PC-3 (cell line): ENCODE measurements around the gene TREX2. TPM values are rescaled to one million over a fixed set of nuclear protein-coding genes. Genes with fewer than 3 reads are reported as not detected.

ENCODE experiments used
- ATAC-seq: fragments of 200-7000 bp; cut with Tn5 transposase; 2 replicates; pipeline ENCODE4 v1.9.1; 2020; ENCODE audit warnings: mild to moderate bottlenecking, moderate library complexity
- BruUV-seq: library from RNA; stranded (reverse); fragments of 400-500 nt; replicated peaks from 2 replicates; lab custom pipeline; 2021; lab: Mats Ljungman, UMichigan
- CTCF ChIA-PET: fragments of 300-600 bp; sonication (Branson Sonifier 250); formaldehyde crosslinking; loops from one replicate; lab custom pipeline; 2022; ENCODE audit warnings: antibody characterized with exemption; lab: Charles Lee
- POLR2A ChIA-PET: fragments of 300-600 bp; sonication (Branson Sonifier 250); formaldehyde crosslinking; loops from one replicate; lab custom pipeline; 2022; ENCODE audit warnings: antibody characterized with exemption; ENCODE audit not compliant: unreplicated experiment; lab: Charles Lee
- DNase-seq: peaks from one replicate; pipeline ENCODE4 v3.0.0-alpha.2; 2015
- H2AFZ ChIP-seq: fragments of 300-600 bp; sonication (generic); 2 replicates; pipeline ENCODE4 v1.6.0; 2016; ENCODE audit warnings: antibody characterized with exemption, low read length
- H3F3A ChIP-seq: fragments of 300-600 bp; sonication (generic); one replicate; pipeline ENCODE4 v1.6.0; 2017; ENCODE audit warnings: antibody characterized with exemption, low read length, control low read depth, mild to moderate bottlenecking; ENCODE audit not compliant: unreplicated experiment
- H3K27ac ChIP-seq: fragments of 300-600 bp; sonication (generic); 2 replicates; pipeline ENCODE4 v1.5.1; 2016; ENCODE audit warnings: mild to moderate bottlenecking, low read length
- H3K27me3 ChIP-seq: fragments of 300-600 bp; sonication (generic); 2 replicates; pipeline ENCODE4 v1.6.1; 2016; ENCODE audit warnings: low read length, mixed read lengths
- H3K36me3 ChIP-seq: fragments of 300-600 bp; sonication (generic); 2 replicates; pipeline ENCODE4 v1.6.1; 2016; ENCODE audit warnings: low read depth, mixed run types, low read length, mixed read lengths
- H3K4me1 ChIP-seq: fragments of 300-600 bp; sonication (generic); 2 replicates; pipeline ENCODE4 v1.5.1; 2016; ENCODE audit warnings: low read length; ENCODE audit not compliant: insufficient read depth
- H3K4me2 ChIP-seq: fragments of 300-600 bp; sonication (generic); 2 replicates; pipeline ENCODE4 v1.6.0; 2016; ENCODE audit warnings: low read length
- H3K4me3 ChIP-seq: fragments of 300-600 bp; sonication (generic); 2 replicates; pipeline ENCODE4 v1.5.1; 2016; ENCODE audit warnings: mild to moderate bottlenecking, low read length, mixed read lengths
- H3K79me2 ChIP-seq: fragments of 300-600 bp; sonication (generic); 2 replicates; pipeline ENCODE4 v1.6.1; 2017; ENCODE audit warnings: low read length, mixed read lengths
- H3K9ac ChIP-seq: fragments of 300-600 bp; sonication (generic); 2 replicates; pipeline ENCODE4 v1.6.0; 2016; ENCODE audit warnings: mild to moderate bottlenecking, low read length
- H3K9me2 ChIP-seq: fragments of 300-600 bp; sonication (generic); replicated peaks from 2 replicates; pipeline ENCODE4 v1.6.1; 2016; ENCODE audit warnings: mixed run types, low read length, mixed read lengths
- H3K9me3 ChIP-seq: fragments of 300-600 bp; sonication (generic); 2 replicates; pipeline ENCODE4 v1.6.1; 2016; ENCODE audit warnings: low read length, mixed read lengths
- H4K20me1 ChIP-seq: fragments of 300-600 bp; sonication (generic); 2 replicates; pipeline ENCODE4 v1.6.1; 2016; ENCODE audit warnings: low read length, mixed read lengths
- EZH2 ChIP-seq: fragments of 300-600 bp; sonication (generic); IDR thresholded peaks from one replicate; pipeline ENCODE4 v1.6.1; 2017; ENCODE audit warnings: antibody characterized with exemption, mild to moderate bottlenecking, low read length; ENCODE audit not compliant: unreplicated experiment
- EZH2phosphoT487 ChIP-seq: fragments of 300-600 bp; sonication (generic); IDR thresholded peaks from 2 replicates; pipeline ENCODE4 v1.6.1; 2018; ENCODE audit warnings: mild to moderate bottlenecking, antibody characterized with exemption, low read length, borderline replicate concordance
- intact Hi-C: fragments of 100-400 bp; cut with micrococcal nuclease; formaldehyde crosslinking; loops from 2 replicates; pipeline ENCODE4 v1.9.0; 2023
- total RNA-seq: library from RNA; depleted of rRNA; stranded (reverse); fragments of >200 nt; gene quantifications from 2 replicates; pipeline ENCODE4 v1.2.3, GENCODE V29; 2014
- TF ChIP-seq, protein P1 (sequence below): fragments of 300-600 bp; sonication (generic); conservative IDR thresholded peaks from 2 replicates; pipeline ENCODE4 v1.5.1; 2017; ENCODE audit warnings: antibody characterized with exemption, low read depth, mild to moderate bottlenecking, low read length

Gene TREX2
- total RNA-seq, 1 experiment from 2014 or later = 1.4 TPM

- Histone ChIP-seq H3K9me3 (no peaks in the 10 kb centered on the region), H4K20me1 (no peaks in the 10 kb centered on the region), H3K4me2 (no peak overlapping the region), H3K36me3 (0 out of 2 replicates have a peak, but pooled peaks cover 4% of the 10 kb centered on the region), H3K27ac (no peak overlapping the region), H3K27me3 (no peaks in the 10 kb centered on the region), H3K9me2 (no peaks in the 10 kb centered on the region), H3K9ac (no peak overlapping the region), H3F3A (no peaks in the 10 kb centered on the region), H2AFZ (no peak overlapping the region), H3K79me2 (no peaks in the 10 kb centered on the region), H3K4me3 (no peak overlapping the region), H3K4me1 (no peaks in the 10 kb centered on the region)
- intact Hi-C loops = no loop called here
- TF ChIP-seq, protein P1, sequence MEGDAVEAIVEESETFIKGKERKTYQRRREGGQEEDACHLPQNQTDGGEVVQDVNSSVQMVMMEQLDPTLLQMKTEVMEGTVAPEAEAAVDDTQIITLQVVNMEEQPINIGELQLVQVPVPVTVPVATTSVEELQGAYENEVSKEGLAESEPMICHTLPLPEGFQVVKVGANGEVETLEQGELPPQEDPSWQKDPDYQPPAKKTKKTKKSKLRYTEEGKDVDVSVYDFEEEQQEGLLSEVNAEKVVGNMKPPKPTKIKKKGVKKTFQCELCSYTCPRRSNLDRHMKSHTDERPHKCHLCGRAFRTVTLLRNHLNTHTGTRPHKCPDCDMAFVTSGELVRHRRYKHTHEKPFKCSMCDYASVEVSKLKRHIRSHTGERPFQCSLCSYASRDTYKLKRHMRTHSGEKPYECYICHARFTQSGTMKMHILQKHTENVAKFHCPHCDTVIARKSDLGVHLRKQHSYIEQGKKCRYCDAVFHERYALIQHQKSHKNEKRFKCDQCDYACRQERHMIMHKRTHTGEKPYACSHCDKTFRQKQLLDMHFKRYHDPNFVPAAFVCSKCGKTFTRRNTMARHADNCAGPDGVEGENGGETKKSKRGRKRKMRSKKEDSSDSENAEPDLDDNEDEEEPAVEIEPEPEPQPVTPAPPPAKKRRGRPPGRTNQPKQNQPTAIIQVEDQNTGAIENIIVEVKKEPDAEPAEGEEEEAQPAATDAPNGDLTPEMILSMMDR = no peak
- TF ChIP-seq EZH2phosphoT487 (no peak), EZH2 (no peak)
- no TSS peak for BruUV-seq
- POLR2A ChIA-PET = no interaction called here
- CTCF ChIA-PET = no interaction called here
- ATAC-seq (no peak), DNase-seq (no peak)
Observed at GRCh38 chrX:153462291-153462690, 16.4 kb upstream of the TREX2 start.

DNA sequence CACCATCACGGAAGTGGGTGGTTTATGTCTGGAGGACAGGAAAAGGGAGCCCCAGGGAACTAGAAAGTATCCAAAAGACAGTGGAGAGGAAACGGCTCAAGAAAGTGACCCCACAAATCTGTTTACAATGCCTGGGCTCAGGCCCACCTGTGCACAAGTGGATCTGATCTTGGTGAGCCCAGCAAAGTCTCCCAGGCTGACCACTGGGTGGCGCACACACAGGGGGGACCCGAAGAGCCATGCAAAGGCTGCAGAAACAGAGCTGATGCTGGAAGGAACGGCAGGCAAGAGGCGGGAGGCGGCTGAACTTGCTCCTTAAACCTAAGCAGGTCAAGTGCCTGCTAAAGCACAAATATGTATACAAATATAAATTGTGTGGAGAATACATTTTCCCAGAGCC is 15.0 kb upstream of the TREX2 start:
- H4K20me1 ChIP-seq = no peaks in the 10 kb centered on the region
- no peak overlapping the region for H3K4me2 ChIP-seq
- no TSS peak for BruUV-seq
- H2AFZ ChIP-seq = no peak overlapping the region
- no peak overlapping the region for H3K27ac ChIP-seq
- 0 out of 2 replicates have a peak, but pooled peaks cover 4% of the 10 kb centered on the region for H3K36me3 ChIP-seq
- ATAC-seq = peak; percentile 85
- DNase-seq = peak; percentile 57
- ChIA-PET POLR2A (no interaction called here), CTCF (interaction anchor here (0.5 to 1.5 kb wide), 3 partner anchors 10 to 107 kb away, joined by 3 to 25 read pairs (median 5); partner anchors contain the start of gene HAUS7)
- H3K9me3 ChIP-seq = no peaks in the 10 kb centered on the region
- no peaks in the 10 kb centered on the region for H3K9me2 ChIP-seq
- H3K4me3 ChIP-seq = no peak overlapping the region
- H3F3A ChIP-seq = no peaks in the 10 kb centered on the region
- no peaks in the 10 kb centered on the region for H3K4me1 ChIP-seq
- no peaks in the 10 kb centered on the region for H3K27me3 ChIP-seq
- intact Hi-C loops = loop anchor here (1.0 kb wide), 1 partner anchor 46 kb away; no protein-coding TSS in a partner anchor
- no peak overlapping the region for H3K9ac ChIP-seq
- no peak for TF ChIP-seq EZH2
- TF ChIP-seq, protein P1 = peak; percentile 76
- H3K79me2 ChIP-seq = no peaks in the 10 kb centered on the region

DNA sequence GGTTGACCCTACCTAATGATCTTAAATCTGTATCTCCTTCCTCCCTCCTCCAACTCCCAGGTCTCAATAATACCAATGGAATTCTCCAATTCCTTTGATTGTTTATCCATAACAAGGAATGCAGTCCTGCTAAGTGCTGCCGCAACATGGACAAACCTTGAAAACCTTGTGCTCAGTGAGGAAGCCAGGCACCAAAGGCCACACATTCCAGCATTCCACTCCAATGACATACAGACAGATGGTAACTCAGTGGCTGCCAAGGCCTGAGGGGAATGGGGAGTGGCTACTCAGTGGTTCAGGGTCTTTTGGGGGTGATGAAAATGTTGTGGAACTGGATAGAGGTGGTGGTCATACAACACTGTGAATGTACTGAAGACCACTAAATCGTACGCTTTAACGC is 14.1 kb upstream of the TREX2 start:
- DNase-seq (no peak), ATAC-seq (no peak)
- no peak overlapping the region for H2AFZ ChIP-seq
- no peak overlapping the region for H3K4me2 ChIP-seq
- TF ChIP-seq, protein P1 = no peak
- no peak for TF ChIP-seq EZH2phosphoT487
- no peaks in the 10 kb centered on the region for H3K4me1 ChIP-seq
- H3K9ac ChIP-seq = no peak overlapping the region
- ChIA-PET CTCF (no interaction called here), POLR2A (no interaction called here)
- 0 out of 2 replicates have a peak, but pooled peaks cover 4% of the 10 kb centered on the region for H3K36me3 ChIP-seq
- no peaks in the 10 kb centered on the region for H3K9me2 ChIP-seq
- no peak overlapping the region for H3K27ac ChIP-seq
- H3K79me2 ChIP-seq = no peaks in the 10 kb centered on the region
- BruUV-seq = no TSS peak
- intact Hi-C loops = no loop called here
- no peaks in the 10 kb centered on the region for H3K27me3 ChIP-seq
- no peaks in the 10 kb centered on the region for H3K9me3 ChIP-seq
- no peaks in the 10 kb centered on the region for H3F3A ChIP-seq
- no peaks in the 10 kb centered on the region for H4K20me1 ChIP-seq
- no peak overlapping the region for H3K4me3 ChIP-seq
